Testis (tissue), 3 donors: ENCODE measurements around the gene PCLO. TPM values are rescaled to one million over a fixed set of nuclear protein-coding genes. Genes with fewer than 3 reads are reported as not detected.

Experiments used
- DNase-seq: peaks from one replicate; pipeline ENCODE4 v3.0.0-alpha.2; 2019
- H3K27ac ChIP-seq, 2 donors: fragments of 200-600 bp; sonication (generic); one replicate each; pipeline ENCODE4 v1.5.1; 2019
- H3K27me3 ChIP-seq: fragments of 200-600 bp; sonication (generic); one replicate; pipeline ENCODE4 v1.5.1; 2019
- H3K36me3 ChIP-seq: fragments of 200-600 bp; sonication (generic); one replicate; pipeline ENCODE4 v1.5.1; 2017; ENCODE audit warnings: low read depth; ENCODE audit errors: missing control alignments
- H3K4me1 ChIP-seq: fragments of 200-600 bp; sonication (generic); one replicate; pipeline ENCODE4 v1.5.1; 2019
- H3K4me3 ChIP-seq, 2 donors: fragments of 200-600 bp; sonication (generic); one replicate each; pipeline ENCODE4 v1.5.1; 2017 to 2019
- H3K9me3 ChIP-seq: fragments of 200-600 bp; sonication (generic); one replicate; pipeline ENCODE4 v1.5.1; 2017
- POLR2A ChIP-seq: fragments of 450-650 bp; IDR thresholded peaks from one replicate; pipeline ENCODE4 v1.6.1; 2017; ENCODE audit warnings: antibody characterized with exemption, mild to moderate bottlenecking, moderate library complexity
- WGBS, 2 donors: methylation state at CpG; one replicate each; pipeline ENCODE4 v1.1.5; 2018; 5-methylcytosine and 5-hydroxymethylcytosine counted together
- intact Hi-C: fragments of 100-400 bp; cut with DNase I; formaldehyde crosslinking; loops from one replicate; pipeline ENCODE4 v1.15.1; 2023; ENCODE audit warnings: low total_unique reads
- polyA plus RNA-seq: library from polyadenylated mRNA; stranded (reverse); fragments of 350-450 nt; fragmentation: Illumina TruSeq; extraction: RNeasy Lipid Tissue Mini Kit (QIAGEN cat#74804); gene quantifications from one replicate; pipeline ENCODE4 v1.2.3, GENCODE V29; 2014; ENCODE audit warnings: low read depth, low replicate concordance; ENCODE audit not compliant: insufficient read depth
- total RNA-seq, 2 donors: library from RNA; depleted of rRNA; stranded (reverse); fragments of >200 nt; gene quantifications; one replicate each; pipeline ENCODE4 v1.2.3, GENCODE V29; 2016
- TF ChIP-seq, protein P1 (sequence below), 3 experiments: fragments of 450-650 bp in 2 of 3; fragments of 200-600 bp in 1 of 3; sonication (generic) in 1 of 3; IDR thresholded peaks; one replicate each; pipeline ENCODE4 v1.5.1; 2016 to 2019; ENCODE audit warnings: antibody characterized with exemption in 3 of 3, mild to moderate bottlenecking in 2 of 3, moderate library complexity in 1 of 3

The PCLO gene
- total and polyA plus RNA-seq, 3 donors from 2014 or later, result 6.4 to 29.4 (median 20.4) TPM

GRCh38 chr7:83155407-83155806 lies 7.3 kb downstream of the PCLO start:
- intact Hi-C loops, result no loop called here
- no peak overlapping the region for H3K4me3 ChIP-seq
- DNase-seq, result no peak
- H3K36me3 ChIP-seq, result no peaks in the 10 kb centered on the region
- H3K27me3 ChIP-seq, result no peaks in the 10 kb centered on the region
- no peaks in the 10 kb centered on the region for H3K4me1 ChIP-seq
- no peak overlapping the region for H3K27ac ChIP-seq
- TF ChIP-seq POLR2A, result no peak
- H3K9me3 ChIP-seq, result no peaks in the 10 kb centered on the region
- WGBS, 2 donors, result 86% methylated on average over 1 of the region's 1 CpG; no CpG with 5 or more reads in 1 of the 2 donors

DNA sequence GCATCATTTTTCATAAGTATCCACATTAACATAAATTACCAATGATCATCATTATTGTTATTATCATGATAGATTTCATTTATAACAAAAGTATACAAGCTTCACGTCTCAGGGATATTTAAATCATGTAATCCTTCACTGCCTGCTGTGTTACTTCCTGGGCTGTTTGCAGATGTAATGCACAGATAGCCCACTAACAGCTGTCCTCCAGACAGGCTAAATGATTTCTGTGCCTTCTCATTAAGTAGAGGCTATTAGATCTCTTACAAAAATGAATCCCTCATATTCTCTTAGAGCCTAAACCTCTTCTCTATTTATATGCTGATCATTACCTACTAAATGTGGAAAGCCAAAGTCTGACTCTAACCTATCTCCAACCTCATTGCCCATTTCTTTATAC lies 9.3 kb downstream of the PCLO start:
- Histone ChIP-seq H3K27ac (no peak overlapping the region), H3K9me3 (no peaks in the 10 kb centered on the region), H3K4me1 (no peaks in the 10 kb centered on the region), H3K4me3 (no peak overlapping the region), H3K36me3 (no peaks in the 10 kb centered on the region), H3K27me3 (no peaks in the 10 kb centered on the region)
- intact Hi-C loops, result no loop called here
- 64 to 79% methylated on average over 1 of the region's 1 CpG for WGBS, 2 donors
- no peak for DNase-seq
- no peak for TF ChIP-seq POLR2A
- TF ChIP-seq, protein P1, sequence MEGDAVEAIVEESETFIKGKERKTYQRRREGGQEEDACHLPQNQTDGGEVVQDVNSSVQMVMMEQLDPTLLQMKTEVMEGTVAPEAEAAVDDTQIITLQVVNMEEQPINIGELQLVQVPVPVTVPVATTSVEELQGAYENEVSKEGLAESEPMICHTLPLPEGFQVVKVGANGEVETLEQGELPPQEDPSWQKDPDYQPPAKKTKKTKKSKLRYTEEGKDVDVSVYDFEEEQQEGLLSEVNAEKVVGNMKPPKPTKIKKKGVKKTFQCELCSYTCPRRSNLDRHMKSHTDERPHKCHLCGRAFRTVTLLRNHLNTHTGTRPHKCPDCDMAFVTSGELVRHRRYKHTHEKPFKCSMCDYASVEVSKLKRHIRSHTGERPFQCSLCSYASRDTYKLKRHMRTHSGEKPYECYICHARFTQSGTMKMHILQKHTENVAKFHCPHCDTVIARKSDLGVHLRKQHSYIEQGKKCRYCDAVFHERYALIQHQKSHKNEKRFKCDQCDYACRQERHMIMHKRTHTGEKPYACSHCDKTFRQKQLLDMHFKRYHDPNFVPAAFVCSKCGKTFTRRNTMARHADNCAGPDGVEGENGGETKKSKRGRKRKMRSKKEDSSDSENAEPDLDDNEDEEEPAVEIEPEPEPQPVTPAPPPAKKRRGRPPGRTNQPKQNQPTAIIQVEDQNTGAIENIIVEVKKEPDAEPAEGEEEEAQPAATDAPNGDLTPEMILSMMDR (IDR thresholded peaks at IDR 0.05), result no peak

DNA sequence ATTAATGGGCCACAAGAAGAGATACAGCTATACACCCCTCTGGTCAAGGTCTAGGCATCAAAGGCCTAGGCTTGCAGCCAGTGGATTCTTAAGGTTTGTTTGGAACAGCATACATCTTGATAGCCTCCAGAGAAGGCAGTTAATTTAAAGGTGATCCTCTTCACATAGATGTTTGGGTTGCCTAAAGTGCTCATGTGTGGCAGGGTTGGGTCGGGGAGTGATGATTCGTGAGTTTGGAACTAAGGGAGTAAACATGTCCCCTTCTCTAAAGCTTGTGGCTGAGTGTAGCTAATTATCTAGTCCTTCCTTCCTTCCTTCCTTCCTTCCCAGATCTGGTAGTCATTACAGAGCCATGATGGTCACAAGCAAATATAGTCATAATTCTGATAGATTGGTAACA lies 12.4 kb downstream of the PCLO start:
- Histone ChIP-seq H3K27ac (no peak overlapping the region), H3K9me3 (no peaks in the 10 kb centered on the region), H3K4me3 (no peak overlapping the region), H3K27me3 (no peaks in the 10 kb centered on the region), H3K36me3 (no peaks in the 10 kb centered on the region), H3K4me1 (no peaks in the 10 kb centered on the region)
- intact Hi-C loops, result no loop called here
- TF ChIP-seq POLR2A, result no peak
- TF ChIP-seq, protein P1 (IDR thresholded peaks at IDR 0.05), result no peak
- 78 to 82% methylated on average over 2 of the region's 2 CpGs for WGBS, 2 donors
- no peak for DNase-seq

- no peak for DNase-seq
- 56 to 57% methylated on average over 1 of the region's 1 CpG for WGBS, 2 donors
- intact Hi-C loops, result no loop called here
- Histone ChIP-seq H3K36me3 (no peaks in the 10 kb centered on the region), H3K27me3 (no peaks in the 10 kb centered on the region), H3K27ac (no peak overlapping the region), H3K4me1 (no peaks in the 10 kb centered on the region), H3K4me3 (no peak overlapping the region), H3K9me3 (no peaks in the 10 kb centered on the region)
- TF ChIP-seq, protein P1 (IDR thresholded peaks at IDR 0.05), result no peak
These were observed 13.2 kb downstream of the PCLO start for GRCh38 chr7:83149466-83149865.

DNA sequence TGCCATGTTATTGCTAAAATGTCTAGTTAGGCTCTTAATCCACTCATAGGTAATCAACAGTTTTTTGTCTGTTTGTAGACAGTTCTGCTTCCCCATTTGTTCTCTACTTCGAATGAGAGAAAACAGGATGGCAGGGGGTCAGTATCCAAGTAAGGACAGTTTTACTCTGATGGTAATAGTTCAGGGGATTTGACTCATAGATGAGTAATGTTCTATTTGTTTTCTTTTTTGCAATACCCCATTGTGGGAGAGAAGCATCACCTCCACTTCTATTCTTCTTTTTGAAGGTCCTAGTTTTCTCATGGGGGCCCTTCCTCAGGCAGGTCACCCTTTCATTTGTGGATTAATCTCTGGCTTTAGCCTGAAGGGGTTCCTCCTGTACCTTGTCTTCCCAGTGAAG lies 13.9 kb downstream of the PCLO start:
- no peaks in the 10 kb centered on the region for H3K36me3 ChIP-seq
- no peak overlapping the region for H3K27ac ChIP-seq
- no peaks in the 10 kb centered on the region for H3K9me3 ChIP-seq
- H3K4me1 ChIP-seq, result no peaks in the 10 kb centered on the region
- TF ChIP-seq POLR2A, result no peak
- TF ChIP-seq, protein P1 (IDR thresholded peaks at IDR 0.05), result no peak
- H3K27me3 ChIP-seq, result no peaks in the 10 kb centered on the region
- no peak overlapping the region for H3K4me3 ChIP-seq
- DNase-seq, result no peak
- intact Hi-C loops, result no loop called here
- WGBS, 2 donors, result 71 to 75% methylated on average over 1 of the region's 1 CpG
